Measurements from ENCODE around the gene ADAM12.

- TF ChIP-seq CREB5 (CRISPR knock-in tag; IDR thresholded peaks at IDR 0.05; ENCODE audit: low read depth) (no peak), ZFP30 (CRISPR knock-in tag; IDR thresholded peaks at IDR 0.05) (no peak), BACH2 (CRISPR knock-in tag; IDR thresholded peaks at IDR 0.05; ENCODE audit: borderline replicate concordance) (no peak), CSDC2 (CRISPR knock-in tag; IDR thresholded peaks at IDR 0.05) (no peak), RARB (CRISPR knock-in tag; IDR thresholded peaks at IDR 0.05) (no peak), ISL1 (CRISPR knock-in tag; IDR thresholded peaks at IDR 0.05) (no peak)
- TF ChIP-seq, protein P1, sequence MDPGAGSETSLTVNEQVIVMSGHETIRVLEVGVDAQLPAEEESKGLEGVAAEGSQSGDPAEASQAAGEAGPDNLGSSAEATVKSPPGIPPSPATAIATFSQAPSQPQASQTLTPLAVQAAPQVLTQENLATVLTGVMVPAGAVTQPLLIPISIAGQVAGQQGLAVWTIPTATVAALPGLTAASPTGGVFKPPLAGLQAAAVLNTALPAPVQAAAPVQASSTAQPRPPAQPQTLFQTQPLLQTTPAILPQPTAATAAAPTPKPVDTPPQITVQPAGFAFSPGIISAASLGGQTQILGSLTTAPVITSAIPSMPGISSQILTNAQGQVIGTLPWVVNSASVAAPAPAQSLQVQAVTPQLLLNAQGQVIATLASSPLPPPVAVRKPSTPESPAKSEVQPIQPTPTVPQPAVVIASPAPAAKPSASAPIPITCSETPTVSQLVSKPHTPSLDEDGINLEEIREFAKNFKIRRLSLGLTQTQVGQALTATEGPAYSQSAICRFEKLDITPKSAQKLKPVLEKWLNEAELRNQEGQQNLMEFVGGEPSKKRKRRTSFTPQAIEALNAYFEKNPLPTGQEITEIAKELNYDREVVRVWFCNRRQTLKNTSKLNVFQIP (CRISPR knock-in tag; IDR thresholded peaks at IDR 0.05; ENCODE audit: borderline replicate concordance, low read depth) = no peak
- TF ChIP-seq, protein P2, sequence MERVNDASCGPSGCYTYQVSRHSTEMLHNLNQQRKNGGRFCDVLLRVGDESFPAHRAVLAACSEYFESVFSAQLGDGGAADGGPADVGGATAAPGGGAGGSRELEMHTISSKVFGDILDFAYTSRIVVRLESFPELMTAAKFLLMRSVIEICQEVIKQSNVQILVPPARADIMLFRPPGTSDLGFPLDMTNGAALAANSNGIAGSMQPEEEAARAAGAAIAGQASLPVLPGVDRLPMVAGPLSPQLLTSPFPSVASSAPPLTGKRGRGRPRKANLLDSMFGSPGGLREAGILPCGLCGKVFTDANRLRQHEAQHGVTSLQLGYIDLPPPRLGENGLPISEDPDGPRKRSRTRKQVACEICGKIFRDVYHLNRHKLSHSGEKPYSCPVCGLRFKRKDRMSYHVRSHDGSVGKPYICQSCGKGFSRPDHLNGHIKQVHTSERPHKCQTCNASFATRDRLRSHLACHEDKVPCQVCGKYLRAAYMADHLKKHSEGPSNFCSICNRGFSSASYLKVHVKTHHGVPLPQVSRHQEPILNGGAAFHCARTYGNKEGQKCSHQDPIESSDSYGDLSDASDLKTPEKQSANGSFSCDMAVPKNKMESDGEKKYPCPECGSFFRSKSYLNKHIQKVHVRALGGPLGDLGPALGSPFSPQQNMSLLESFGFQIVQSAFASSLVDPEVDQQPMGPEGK (CRISPR knock-in tag; IDR thresholded peaks at IDR 0.05; ENCODE audit: borderline replicate concordance) = no peak
Measured at GRCh38 chr10:126127481-126128029, 260.7 kb downstream of the ADAM12 start.
